IMR-90 (cell line): ENCODE data around the gene NTM. TPM values are rescaled to one million over a fixed set of nuclear protein-coding genes. Genes with fewer than 3 reads are reported as not detected.

Experiments used
- ATAC-seq: fragments of 200-7000 bp; cut with Tn5 transposase; 2 replicates; pipeline ENCODE4 v1.9.1; 2020; ENCODE audit warnings: low read depth, mild to moderate bottlenecking, moderate library complexity
- BruUV-seq: library from RNA; stranded (reverse); fragments of 400-500 nt; replicated peaks from 2 replicates; lab custom pipeline; 2021; lab: Mats Ljungman, UMichigan
- CTCF ChIA-PET: fragments of 300-600 bp; formaldehyde crosslinking; extraction: SDS; loops from one replicate; lab custom pipeline; 2021; ENCODE audit warnings: antibody characterized with exemption; lab: Yijun Ruan, JAX
- POLR2A ChIA-PET: fragments of 300-600 bp; sonication (Branson Sonifier 250); formaldehyde crosslinking; loops from one replicate; lab custom pipeline; 2022; ENCODE audit warnings: antibody characterized with exemption; ENCODE audit not compliant: unreplicated experiment; lab: Charles Lee
- DNase-seq: peaks from one replicate; pipeline ENCODE4 v3.0.0; 2013
- H2AFZ ChIP-seq: replicated peaks from 2 replicates; pipeline ENCODE3; 2013; ENCODE audit warnings: low read length, mild to moderate bottlenecking; ENCODE audit not compliant: poor library complexity
- H2AK5ac ChIP-seq: 2 replicates; pipeline ENCODE4 v1.6.1; 2013; ENCODE audit warnings: low read depth, low read length, inconsistent platforms
- H2AK9ac ChIP-seq: replicated peaks from 2 replicates; pipeline ENCODE3; 2013; ENCODE audit warnings: mild to moderate bottlenecking, low read depth, low read length, moderate library complexity; ENCODE audit not compliant: poor library complexity
- H2BK120ac ChIP-seq: 2 replicates; pipeline ENCODE4 v1.6.1; 2013; ENCODE audit warnings: low read depth, low read length, inconsistent platforms
- H2BK15ac ChIP-seq: 3 replicates; pipeline ENCODE4 v1.6.1; 2013; ENCODE audit warnings: low read depth, low read length, inconsistent platforms
- H2BK20ac ChIP-seq: 2 replicates; pipeline ENCODE4 v1.6.1; 2013; ENCODE audit warnings: low read depth, mild to moderate bottlenecking, inconsistent platforms, low read length, moderate library complexity
- H2BK5ac ChIP-seq: 2 replicates; pipeline ENCODE4 v1.6.1; 2013; ENCODE audit warnings: mild to moderate bottlenecking, low read depth, low read length, inconsistent platforms; ENCODE audit not compliant: poor library complexity, severe bottlenecking
- H3K14ac ChIP-seq: replicated peaks from 2 replicates; pipeline ENCODE4 v1.6.1; 2013; ENCODE audit warnings: low read depth, low read length, inconsistent platforms
- H3K18ac ChIP-seq: 2 replicates; pipeline ENCODE4 v1.6.1; 2013; ENCODE audit warnings: low read depth, low read length, control low read depth
- H3K23ac ChIP-seq: 2 replicates; pipeline ENCODE4 v1.6.1; 2013; ENCODE audit warnings: low read depth, low read length, inconsistent platforms
- H3K27ac ChIP-seq: 2 replicates; pipeline ENCODE4 v1.5.1; 2013; ENCODE audit warnings: mild to moderate bottlenecking, control low read depth, low read length; ENCODE audit not compliant: insufficient read depth
- H3K27me3 ChIP-seq: 2 replicates; pipeline ENCODE4 v1.6.1; 2013; ENCODE audit warnings: low read length; ENCODE audit not compliant: control insufficient read depth, insufficient read depth
- H3K36me3 ChIP-seq: 2 replicates; pipeline ENCODE4 v1.6.1; 2013; ENCODE audit warnings: low read length, mixed read lengths; ENCODE audit not compliant: control insufficient read depth, insufficient read depth
- H3K4ac ChIP-seq: 2 replicates; pipeline ENCODE4 v1.6.1; 2013; ENCODE audit warnings: low read depth, low read length, inconsistent platforms
- H3K4me1 ChIP-seq: 2 replicates; pipeline ENCODE4 v1.6.1; 2013; ENCODE audit warnings: low read length, mixed read lengths; ENCODE audit not compliant: control insufficient read depth, insufficient read depth
- H3K4me2 ChIP-seq: 2 replicates; pipeline ENCODE4 v1.6.1; 2013; ENCODE audit warnings: low read depth, mild to moderate bottlenecking, control low read depth, low read length, moderate library complexity
- H3K4me3 ChIP-seq: 2 replicates; pipeline ENCODE4 v1.5.1; 2013; ENCODE audit warnings: low read depth, mild to moderate bottlenecking, control low read depth, low read length, moderate library complexity; ENCODE audit not compliant: insufficient read depth
- H3K56ac ChIP-seq: 2 replicates; pipeline ENCODE4 v1.6.1; 2013; ENCODE audit warnings: low read length, inconsistent platforms; ENCODE audit not compliant: insufficient read depth; ENCODE audit errors: extremely low read depth
- H3K79me1 ChIP-seq, 2 experiments: 2 replicates each; pipeline ENCODE4 v1.6.1; 2013; ENCODE audit warnings: low read length in 2 of 2, inconsistent platforms in 1 of 2, low read depth in 1 of 2
- H3K9ac ChIP-seq: 2 replicates; pipeline ENCODE4 v1.6.1; 2013; ENCODE audit warnings: low read depth, low read length, control low read depth
- H3K9me1 ChIP-seq: 2 replicates; pipeline ENCODE4 v1.6.1; 2013; ENCODE audit warnings: low read length, inconsistent platforms; ENCODE audit not compliant: insufficient read depth
- H3K9me3 ChIP-seq: 2 replicates; pipeline ENCODE4 v1.6.1; 2013; ENCODE audit warnings: low read length; ENCODE audit not compliant: control insufficient read depth, insufficient read depth
- H4K20me1 ChIP-seq: 2 replicates; pipeline ENCODE4 v1.6.1; 2013; ENCODE audit warnings: low read length, inconsistent platforms; ENCODE audit not compliant: insufficient read depth
- H4K5ac ChIP-seq: 2 replicates; pipeline ENCODE4 v1.6.1; 2013; ENCODE audit warnings: mild to moderate bottlenecking, low read depth, low read length, control low read depth
- H4K8ac ChIP-seq, 2 experiments: 2 replicates each; pipeline ENCODE4 v1.6.1; 2013; ENCODE audit warnings: low read depth in 2 of 2, low read length in 2 of 2, control low read depth in 1 of 2, inconsistent platforms in 1 of 2
- H4K91ac ChIP-seq: 2 replicates; pipeline ENCODE4 v1.6.1; 2013; ENCODE audit warnings: low read depth, low read length, inconsistent platforms; ENCODE audit not compliant: insufficient read depth
- MXI1 ChIP-seq: IDR thresholded peaks from 2 replicates; pipeline ENCODE4 v1.6.1; 2012; ENCODE audit warnings: low read depth, mild to moderate bottlenecking, low read length, moderate library complexity, borderline replicate concordance
- NFE2L2 ChIP-seq: fragments of 150-350 bp; IDR thresholded peaks from 2 replicates; pipeline ENCODE4 v1.6.1; 2016; ENCODE audit warnings: low read depth, mild to moderate bottlenecking, low read length
- WGBS, 2 experiments: methylation state at CpG; one replicate each; pipeline versions ENCODE4 v1.1.5 to v1.1.7; 2013; ENCODE audit warnings: missing lambda C conversion rate in 2 of 2; ENCODE audit not compliant: insufficient read length in 1 of 2; ENCODE audit errors: extremely low coverage in 2 of 2; 5-methylcytosine and 5-hydroxymethylcytosine counted together
- dilution Hi-C: fragments of 300-500 bp; cut with HindIII; formaldehyde crosslinking; loops from one replicate; pipeline ENCODE4 v1.14.3; 2018; ENCODE audit warnings: low sequenced_read_pairs; ENCODE audit not compliant: unreplicated experiment
- in situ Hi-C: fragments of 300-500 bp; cut with MboI; formaldehyde crosslinking; loops from 3 replicates; pipeline ENCODE4 v1.14.3; 2019; ENCODE audit warnings: low sequenced_read_pairs, inconsistent platforms, mixed read lengths
- intact Hi-C: fragments of 100-400 bp; cut with micrococcal nuclease; formaldehyde crosslinking; loops from 2 replicates; pipeline ENCODE4 v1.10.0; 2022
- polyA plus RNA-seq, 3 experiments: library from polyadenylated mRNA; depleted of rRNA; stranded (reverse); fragments of >200 nt; gene quantifications; 2 replicates each; pipeline ENCODE4 v1.2.3, GENCODE V29; 2012; ENCODE audit warnings: low replicate concordance in 1 of 3
- total RNA-seq: library from RNA; depleted of rRNA; stranded (reverse); fragments of >200 nt; gene quantifications from 2 replicates; pipeline ENCODE4 v1.2.3, GENCODE V29; 2012

Gene NTM
- total and polyA plus RNA-seq, 2 of the 4 experiments (the other 2 are of a cell fraction), result 19.5 to 25.5 TPM

GRCh38 chr11:131609921-131610320, 239.5 kb downstream of the NTM start:
- dilution Hi-C loops, result no loop called here
- POLR2A ChIA-PET, result no interaction called here
- Histone ChIP-seq H3K4me3 (no peak overlapping the region), H2BK15ac (no peak overlapping the region), H3K9ac (no peak overlapping the region), H3K23ac (no peak overlapping the region), H3K27me3 (peaks cover 8% of the 10 kb centered on the region), H2AK5ac (no peak overlapping the region), H3K9me3 (no peaks in the 10 kb centered on the region), H3K27ac (no peak overlapping the region), H2AFZ (no peak overlapping the region), H3K9me1 (no peaks in the 10 kb centered on the region), H4K5ac (no peak overlapping the region), H2BK20ac (no peak overlapping the region), H3K4me2 (no peak overlapping the region), H4K8ac (no peak overlapping the region), H3K56ac (no peak overlapping the region), H3K14ac (no peak overlapping the region), H4K20me1 (no peaks in the 10 kb centered on the region), H3K79me1 (no peaks in the 10 kb centered on the region), H2BK120ac (no peak overlapping the region), H4K91ac (no peak overlapping the region), H3K36me3 (no peaks in the 10 kb centered on the region), H2BK5ac (no peak overlapping the region), H3K18ac (no peak overlapping the region), H3K4ac (no peak overlapping the region), H2AK9ac (no peak overlapping the region), H3K4me1 (no peaks in the 10 kb centered on the region)
- ATAC-seq (no peak), DNase-seq (no peak)
- no TSS peak for BruUV-seq
- TF ChIP-seq NFE2L2 (no peak), MXI1 (no peak)
- intact Hi-C loops, result no loop called here
- CTCF ChIA-PET, result interaction anchor here (1.6 kb wide), 1 partner anchor 10 kb away, joined by 3 read pairs; no protein-coding TSS in a partner anchor
- WGBS, 2 experiments, result no CpG with 5 or more reads among the region's 3 CpGs
- in situ Hi-C loops, result no loop called here
